Endothelial cell of umbilical vein (primary cell): Measurements from ENCODE around the gene PDSS2. TPM values are rescaled to one million over a fixed set of nuclear protein-coding genes. Genes with fewer than 3 reads are reported as not detected.

Experiments
- BruUV-seq: library from RNA; stranded (reverse); fragments of 400-500 nt; replicated peaks from 2 replicates; lab custom pipeline; 2021; lab: Mats Ljungman, UMichigan
- CTCF ChIA-PET: fragments of 300-600, 350-600 bp; sonication (Branson Sonifier 250); formaldehyde crosslinking; loops from one replicate; lab custom pipeline; 2021; ENCODE audit warnings: antibody characterized with exemption, inconsistent platforms; lab: Charles Lee
- POLR2A ChIA-PET: fragments of 300-600, 350-600 bp; sonication (Branson Sonifier 250); formaldehyde crosslinking; loops from one replicate; lab custom pipeline; 2021; ENCODE audit warnings: antibody characterized with exemption, inconsistent platforms; lab: Charles Lee
- DNase-seq: peaks from one replicate; pipeline ENCODE4 v3.0.0-alpha.2; 2011; ENCODE audit warnings: low read depth, low spot score
- FAIRE-seq: peaks from 2 replicates; lab custom pipeline; 2011; peaks lifted over from hg19 to GRCh38; lab: Jason Lieb, UNC
- H2AFZ ChIP-seq: 2 replicates; pipeline ENCODE4 v1.6.0; 2012; ENCODE audit warnings: low read depth, low read length, control low read depth, inconsistent platforms
- H3K27ac ChIP-seq: 2 replicates; pipeline ENCODE4 v1.5.1; 2011; ENCODE audit warnings: low read depth, mild to moderate bottlenecking, control low read depth, low read length, moderate library complexity; ENCODE audit not compliant: insufficient read depth
- H3K27me3 ChIP-seq, 2 experiments: 2 replicates each; pipeline versions ENCODE4 v1.6.0 to v1.6.1; 2011; ENCODE audit warnings: low read length in 2 of 2, mixed read lengths in 1 of 2; ENCODE audit not compliant: control insufficient read depth in 2 of 2, insufficient read depth in 2 of 2
- H3K36me3 ChIP-seq, 2 experiments: 2 replicates in 1 of 2; 3 replicates in 1 of 2; pipeline ENCODE4 v1.5.1; 2011; ENCODE audit warnings: low read length in 2 of 2, mild to moderate bottlenecking in 1 of 2, moderate library complexity in 1 of 2; ENCODE audit not compliant: control insufficient read depth in 2 of 2, insufficient read depth in 2 of 2; ENCODE audit errors: extremely low read depth in 1 of 2
- H3K4me1 ChIP-seq: 3 replicates; pipeline ENCODE4 v1.5.1; 2011; ENCODE audit warnings: mild to moderate bottlenecking, low read length; ENCODE audit not compliant: control insufficient read depth, insufficient read depth; ENCODE audit errors: extremely low read depth
- H3K4me2 ChIP-seq: 2 replicates; pipeline ENCODE4 v1.6.1; 2011; ENCODE audit warnings: low read length, control low read depth, mixed read lengths; ENCODE audit not compliant: insufficient read depth
- H3K4me3 ChIP-seq, 3 experiments: fragments of 200-600 bp in 1 of 3; sonication (generic), shearing (Covaris generic) in 1 of 3; replicated peaks in 1 of 3; 2 replicates each; pipeline ENCODE4 v1.5.1; 2011 to 2016; ENCODE audit warnings: control low read depth in 3 of 3, low read length in 3 of 3, mild to moderate bottlenecking in 2 of 3, inconsistent platforms in 1 of 3, low read depth in 1 of 3, moderate library complexity in 1 of 3; ENCODE audit not compliant: insufficient read depth in 1 of 3
- H3K79me2 ChIP-seq: 2 replicates; pipeline ENCODE4 v1.6.0; 2012; ENCODE audit warnings: low read length, inconsistent platforms; ENCODE audit not compliant: control insufficient read depth, insufficient read depth
- H3K9ac ChIP-seq: replicated peaks from 2 replicates; pipeline ENCODE3; 2011; ENCODE audit warnings: low read length, control low read depth; ENCODE audit not compliant: insufficient read depth; ENCODE audit errors: extremely low read depth
- H3K9me1 ChIP-seq: replicated peaks from 3 replicates; pipeline ENCODE4 v1.6.0; 2011; ENCODE audit warnings: mild to moderate bottlenecking, low read length; ENCODE audit not compliant: control insufficient read depth, insufficient read depth; ENCODE audit errors: extremely low read depth
- H3K9me3 ChIP-seq: replicated peaks from 2 replicates; pipeline ENCODE4 v1.5.1; 2012; ENCODE audit warnings: low read length, inconsistent platforms; ENCODE audit not compliant: control insufficient read depth, insufficient read depth
- H4K20me1 ChIP-seq: replicated peaks from 2 replicates; pipeline ENCODE3; 2011; ENCODE audit warnings: mild to moderate bottlenecking, low read length; ENCODE audit not compliant: control insufficient read depth, insufficient read depth; ENCODE audit errors: extremely low read depth
- EZH2 ChIP-seq: IDR thresholded peaks from 2 replicates; pipeline ENCODE4 v1.6.1; 2012; ENCODE audit warnings: borderline replicate concordance, low read depth, mild to moderate bottlenecking, moderate library complexity, low read length, inconsistent platforms; ENCODE audit not compliant: severe bottlenecking
- FOS ChIP-seq: IDR thresholded peaks from 2 replicates; pipeline ENCODE4 v1.6.1; 2011; ENCODE audit warnings: mild to moderate bottlenecking, low read length, moderate library complexity, borderline replicate concordance; ENCODE audit not compliant: insufficient read depth
- GATA2 ChIP-seq: IDR thresholded peaks from 2 replicates; pipeline ENCODE4 v1.7.0; 2011; ENCODE audit warnings: low read depth, mild to moderate bottlenecking, moderate library complexity, mixed read lengths, low read length; ENCODE audit not compliant: insufficient read length, insufficient read depth
- MAX ChIP-seq: IDR thresholded peaks from 2 replicates; pipeline ENCODE4 v1.6.1; 2011; ENCODE audit not compliant: insufficient read depth, insufficient read length
- MYC ChIP-seq: IDR thresholded peaks from one replicate; pipeline ENCODE4 v1.6.1; 2011; ENCODE audit warnings: mild to moderate bottlenecking, low read depth, low read length
- POLR2A ChIP-seq: IDR thresholded peaks from 2 replicates; pipeline ENCODE4 v1.6.1; 2012; ENCODE audit warnings: low read depth, mild to moderate bottlenecking, control low read depth, low read length
- POLR2AphosphoS5 ChIP-seq: IDR thresholded peaks from 2 replicates; pipeline ENCODE4 v1.6.1; 2012; ENCODE audit warnings: low read depth, mild to moderate bottlenecking, control low read depth, low read length, moderate library complexity; ENCODE audit not compliant: insufficient read depth
- dilution Hi-C: fragments of 300-500 bp; cut with MboI; formaldehyde crosslinking; loops from one replicate; pipeline ENCODE4 v1.15.0; 2019; ENCODE audit warnings: low sequenced_read_pairs; ENCODE audit not compliant: extremely low pct_ligation_motif_present
- intact Hi-C: fragments of 100-400 bp; cut with micrococcal nuclease; formaldehyde crosslinking; loops from one replicate; pipeline ENCODE4 v1.10.0; 2022
- polyA plus RNA-seq, 4 experiments: library from polyadenylated mRNA; depleted of rRNA in 3 of 4; stranded (reverse) in 3 of 4; unstranded in 1 of 4; fragments of >200 nt; gene quantifications; 2 replicates each; pipeline versions ENCODE4 v1.2.1 to v1.2.3, GENCODE V29; 2011 to 2012; ENCODE audit warnings: missing spikeins in 1 of 4
- total RNA-seq: library from RNA; stranded (reverse); gene quantifications from 2 replicates; pipeline ENCODE4 v1.2.3, GENCODE V29; 2021

PDSS2 gene
- total and polyA plus RNA-seq, 2 donors (not counting 3 experiments of a cell fraction or from before 2014, with no cell fraction given): 7.6 to 9.3 TPM

- no peaks in the 10 kb centered on the region for H3K79me2 ChIP-seq
- H3K4me1 ChIP-seq: peaks cover 7% of the 10 kb centered on the region
- H3K4me2 ChIP-seq: no peak overlapping the region
- no peak for FAIRE-seq
- dilution Hi-C loops (no loop called here), intact Hi-C loops (loop anchor here (2.0 kb wide), 1 partner anchor 439 kb away; no protein-coding TSS in a partner anchor)
- TF ChIP-seq MAX: no peak
- no peak for TF ChIP-seq MYC
- TF ChIP-seq POLR2A: no peak
- BruUV-seq: no TSS peak
- H3K9me3 ChIP-seq: no peaks in the 10 kb centered on the region
- H3K9me1 ChIP-seq: no peaks in the 10 kb centered on the region
- CTCF ChIA-PET: interaction anchor here (1.3 to 2.5 kb wide), 3 partner anchors 92 to 438 kb away, joined by 3 to 22 read pairs (median 14); no protein-coding TSS in a partner anchor
- no peak overlapping the region for H3K27ac ChIP-seq
- no peak overlapping the region for H3K4me3 ChIP-seq
- no peak overlapping the region for H3K9ac ChIP-seq
- H3K27me3 ChIP-seq: no peaks in the 10 kb centered on the region
- DNase-seq: no peak
- POLR2A ChIA-PET: no interaction called here
- H2AFZ ChIP-seq: no peak overlapping the region
- H4K20me1 ChIP-seq: no peaks in the 10 kb centered on the region
- H3K36me3 ChIP-seq: no peaks in the 10 kb centered on the region
Observed at GRCh38 chr6:107409942-107410341, 49.4 kb downstream of the PDSS2 start.

GRCh38 chr6:107408714-107409113 lies 50.6 kb downstream of the PDSS2 start:
- Histone ChIP-seq H2AFZ (no peak overlapping the region), H3K79me2 (no peaks in the 10 kb centered on the region), H3K4me2 (no peak overlapping the region), H4K20me1 (no peaks in the 10 kb centered on the region), H3K9me3 (no peaks in the 10 kb centered on the region), H3K36me3 (no peaks in the 10 kb centered on the region), H3K9ac (no peak overlapping the region), H3K4me3 (no peak overlapping the region), H3K27me3 (no peaks in the 10 kb centered on the region), H3K9me1 (no peaks in the 10 kb centered on the region), H3K27ac (no peak overlapping the region), H3K4me1 (peaks cover 7% of the 10 kb centered on the region)
- dilution Hi-C loops (no loop called here), intact Hi-C loops (loop anchor here (2.0 kb wide), 1 partner anchor 440 kb away; no protein-coding TSS in a partner anchor)
- DNase-seq (peak; percentile 57), FAIRE-seq (peak; percentile 81)
- POLR2A ChIA-PET: no interaction called here
- peak; percentile 85 for TF ChIP-seq GATA2
- no peak for TF ChIP-seq EZH2
- TF ChIP-seq FOS: no peak
- no peak for TF ChIP-seq POLR2AphosphoS5
- CTCF ChIA-PET: interaction anchor here (0.7 to 2.5 kb wide), 9 partner anchors 9 to 439 kb away, joined by 3 to 22 read pairs (median 3); partner anchors contain the start of gene SOBP
- no TSS peak for BruUV-seq
